Fibroblast of lung (primary cell): ENCODE results near the gene GTF2A2. TPM values are rescaled to one million over a fixed set of nuclear protein-coding genes. Genes with fewer than 3 reads are reported as not detected.
A peak's percentile ranks its signal among the peaks of the same experiment; 100 is the strongest.

Experiments used
- DNase-seq, 2 donors: peaks; one replicate each; pipeline versions ENCODE4 v3.0.0 to v3.0.0-alpha.2; 2010; ENCODE audit warnings: low read depth in 2 of 2
- H2AFZ ChIP-seq: 2 replicates; pipeline ENCODE4 v1.5.1; 2012; ENCODE audit warnings: low read length, control low read depth, inconsistent platforms
- H3K27ac ChIP-seq: 2 replicates; pipeline ENCODE4 v1.5.1; 2011; ENCODE audit warnings: low read length, control low read depth; ENCODE audit not compliant: insufficient read depth
- H3K27me3 ChIP-seq: 2 replicates; pipeline ENCODE4 v1.5.1; 2011; ENCODE audit warnings: mild to moderate bottlenecking, low read length; ENCODE audit not compliant: control insufficient read depth, insufficient read depth
- H3K36me3 ChIP-seq: 2 replicates; pipeline ENCODE4 v1.5.1; 2011; ENCODE audit warnings: low read length; ENCODE audit not compliant: control insufficient read depth, insufficient read depth
- H3K4me1 ChIP-seq: 2 replicates; pipeline ENCODE4 v1.5.1; 2011; ENCODE audit warnings: low read length; ENCODE audit not compliant: control insufficient read depth, insufficient read depth; ENCODE audit errors: extremely low read depth
- H3K4me2 ChIP-seq: 2 replicates; pipeline ENCODE4 v1.5.1; 2011; ENCODE audit warnings: low read length, control low read depth; ENCODE audit not compliant: insufficient read depth; ENCODE audit errors: extremely low read depth
- H3K4me3 ChIP-seq, 4 experiments: fragments of 200-600 bp in 1 of 4; sonication (generic) in 1 of 4; replicated peaks in 1 of 4; 2 replicates each; pipeline ENCODE4 v1.5.1; 2011 to 2016; ENCODE audit warnings: low read length in 4 of 4, low read depth in 3 of 4, mild to moderate bottlenecking in 3 of 4, control low read depth in 2 of 4, inconsistent platforms in 1 of 4, mixed read lengths in 1 of 4; ENCODE audit not compliant: insufficient read depth in 1 of 4; ENCODE audit errors: control extremely low read depth in 1 of 4
- H3K79me2 ChIP-seq: 2 replicates; pipeline ENCODE4 v1.5.1; 2012; ENCODE audit warnings: mild to moderate bottlenecking, low read length, inconsistent platforms; ENCODE audit not compliant: control insufficient read depth, insufficient read depth
- H3K9ac ChIP-seq: 2 replicates; pipeline ENCODE4 v1.5.1; 2011; ENCODE audit warnings: mild to moderate bottlenecking, low read length, control low read depth; ENCODE audit not compliant: insufficient read depth
- H3K9me3 ChIP-seq: 2 replicates; pipeline ENCODE4 v1.5.1; 2012; ENCODE audit warnings: low read depth, low read length; ENCODE audit not compliant: control insufficient read depth, insufficient read depth
- H4K20me1 ChIP-seq: 2 replicates; pipeline ENCODE4 v1.5.1; 2011; ENCODE audit warnings: low read length; ENCODE audit not compliant: control insufficient read depth, insufficient read depth; ENCODE audit errors: extremely low read depth
- CTCF ChIP-seq, 2 donors: IDR thresholded peaks in 1 of 2; conservative IDR thresholded peaks in 1 of 2; 1 replicate in 1 of 2; 2 replicates in 1 of 2; pipeline ENCODE4 v1.5.1; 2011 to 2012; ENCODE audit warnings: low read length in 2 of 2, control low read depth in 1 of 2, inconsistent platforms in 1 of 2, low read depth in 1 of 2, mild to moderate bottlenecking in 1 of 2
- EZH2 ChIP-seq: IDR thresholded peaks from 2 replicates; pipeline ENCODE4 v1.5.1; 2012; ENCODE audit warnings: low read length, control low read depth, mild to moderate bottlenecking; ENCODE audit errors: missing control alignments
- polyA plus RNA-seq, 2 donors: library from polyadenylated mRNA; depleted of rRNA in 1 of 2; stranded (reverse) in 1 of 2; unstranded in 1 of 2; fragments of >200 nt; gene quantifications; 2 replicates each; pipeline ENCODE4 v1.2.1, GENCODE V29; 2011 to 2012; ENCODE audit warnings: missing spikeins in 1 of 2
- total RNA-seq: library from RNA; depleted of rRNA; stranded (reverse); fragments of >200 nt; gene quantifications from 2 replicates; pipeline ENCODE4 v1.2.1, GENCODE V29; 2014

GTF2A2 gene
- total and polyA plus RNA-seq, 2 donors (not counting 1 experiment from before 2014, with no cell fraction given) = 49.7 to 66.2 TPM

DNA sequence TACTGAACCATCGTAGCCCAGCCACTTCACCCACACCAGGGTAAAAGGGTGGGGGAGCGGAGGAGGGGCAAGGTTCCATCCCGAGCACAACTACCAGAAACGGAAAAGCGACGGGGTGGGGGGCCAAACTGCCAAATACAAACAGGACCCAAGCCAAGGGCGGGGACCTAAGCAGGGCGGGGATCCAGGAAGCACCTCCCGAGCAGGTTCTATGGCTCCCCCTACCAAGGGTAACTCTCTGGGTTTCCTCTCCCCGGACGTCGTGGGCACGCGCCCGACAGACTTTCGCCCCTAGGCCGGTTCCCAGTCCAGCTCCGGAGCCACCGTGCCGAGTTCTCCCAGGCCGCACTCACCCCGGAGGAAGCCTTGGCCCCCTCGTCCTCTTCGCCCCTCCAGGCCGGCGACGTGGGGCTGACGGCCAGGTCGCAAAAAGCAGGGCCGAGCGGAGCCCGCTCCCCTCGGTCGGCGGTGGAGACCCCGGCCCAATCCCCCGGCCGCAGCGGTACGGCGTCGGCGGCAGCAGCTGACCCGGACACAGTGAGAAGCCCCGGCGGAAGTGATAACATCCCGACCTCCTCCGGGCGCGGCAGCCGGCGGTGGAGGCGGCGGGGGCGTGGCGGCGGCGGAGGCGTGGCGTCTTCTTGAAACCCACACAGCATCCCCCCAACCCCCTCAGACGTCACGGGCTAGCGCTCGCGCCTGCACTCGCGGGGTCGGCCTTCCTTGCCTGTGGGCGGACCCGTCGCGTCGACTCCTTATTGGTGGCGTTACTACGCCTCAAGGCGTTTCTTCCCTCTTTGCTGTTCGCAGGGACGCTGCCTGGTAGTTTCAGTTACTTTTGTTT is 31.7 kb upstream of the GTF2A2 start, which contains the start of gene BNIP2:
Gene BNIP2, minus strand, starts transcription at position 539 of the 844 bp plus-strand sequence. CDS start 6,863 bp downstream, outside the sequence.
- Histone ChIP-seq H3K4me3 (peak within 1 kb of the TSS; percentile 92 to 98 (median 98)), H2AFZ (peak within 1 kb of the TSS; percentile 32), H3K27ac (peak within 1 kb of the TSS; percentile 100), H3K27me3 (no peaks in the 10 kb centered on the region), H4K20me1 (peaks cover 2% of the 10 kb centered on the region), H3K4me2 (peak within 1 kb of the TSS; percentile 81), H3K79me2 (peaks cover 50% of the 10 kb centered on the region), H3K9me3 (no peaks in the 10 kb centered on the region), H3K4me1 (peaks cover 21% of the 10 kb centered on the region), H3K9ac (peak within 1 kb of the TSS; percentile 99), H3K36me3 (peaks cover 2% of the 10 kb centered on the region)
- peak; percentile 98 for DNase-seq
- TF ChIP-seq EZH2 (no peak), CTCF (conservative IDR thresholded peaks at IDR 0.05 in 1 of 2, IDR thresholded peaks at IDR 0.05 in 1 of 2; ENCODE audit: low read depth in 1 of 2, low read length in 2 of 2) (no peak)

- Histone ChIP-seq H4K20me1 (peaks cover 4% of the 10 kb centered on the region), H3K9me3 (no peaks in the 10 kb centered on the region), H3K79me2 (peaks cover 56% of the 10 kb centered on the region), H3K4me2 (peak overlapping the region; percentile 81), H3K4me3 (peak overlapping the region; percentile 92 to 98 (median 98)), H3K36me3 (peaks cover 2% of the 10 kb centered on the region), H3K4me1 (peaks cover 21% of the 10 kb centered on the region), H3K9ac (peak overlapping the region; percentile 99), H3K27me3 (no peaks in the 10 kb centered on the region), H2AFZ (peak overlapping the region; percentile 26), H3K27ac (peak overlapping the region; percentile 100)
- TF ChIP-seq EZH2 (no peak), CTCF (conservative IDR thresholded peaks at IDR 0.05 in 1 of 2, IDR thresholded peaks at IDR 0.05 in 1 of 2; ENCODE audit: low read depth in 1 of 2, low read length in 2 of 2) (no peak)
- DNase-seq = peak; percentile 73 to 78
Measured at GRCh38 chr15:59688423-59688781, 31.1 kb upstream of the GTF2A2 start.

DNA sequence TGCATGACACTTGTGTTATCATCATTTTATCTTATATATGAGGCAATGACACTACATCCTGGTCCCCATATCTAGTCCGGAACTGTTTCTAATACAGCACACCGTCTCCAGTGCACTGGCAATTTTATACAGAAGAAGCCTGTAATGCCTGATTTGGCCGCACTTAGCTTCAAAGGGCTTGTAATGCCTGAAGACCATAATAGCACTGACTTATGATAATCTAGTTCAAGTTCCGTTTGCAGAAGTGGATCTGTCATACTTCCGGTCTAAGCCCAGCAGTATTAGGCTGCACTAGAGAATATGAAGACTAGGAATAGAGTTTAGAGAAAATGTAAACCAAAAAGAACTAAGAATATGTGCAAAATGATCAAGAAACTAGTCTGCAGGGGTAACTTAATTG is 30.5 kb upstream of the GTF2A2 start:
- peak overlapping the region; percentile 92 to 98 (median 98) for H3K4me3 ChIP-seq
- H3K27me3 ChIP-seq = no peaks in the 10 kb centered on the region
- H3K79me2 ChIP-seq = peaks cover 62% of the 10 kb centered on the region
- no peaks in the 10 kb centered on the region for H3K9me3 ChIP-seq
- peak overlapping the region; percentile 100 for H3K27ac ChIP-seq
- TF ChIP-seq CTCF (conservative IDR thresholded peaks at IDR 0.05 in 1 of 2, IDR thresholded peaks at IDR 0.05 in 1 of 2; ENCODE audit: low read depth in 1 of 2, low read length in 2 of 2) (no peak), EZH2 (no peak)
- H4K20me1 ChIP-seq = peaks cover 4% of the 10 kb centered on the region
- peak; percentile 22 to 38 for DNase-seq
- H3K36me3 ChIP-seq = peaks cover 2% of the 10 kb centered on the region
- H3K4me2 ChIP-seq = peak overlapping the region; percentile 81
- peaks cover 21% of the 10 kb centered on the region for H3K4me1 ChIP-seq
- H3K9ac ChIP-seq = peak overlapping the region; percentile 99
- H2AFZ ChIP-seq = no peak overlapping the region
